ENCODE data around the gene SLC13A2.

The SLC13A2 gene

DNA sequence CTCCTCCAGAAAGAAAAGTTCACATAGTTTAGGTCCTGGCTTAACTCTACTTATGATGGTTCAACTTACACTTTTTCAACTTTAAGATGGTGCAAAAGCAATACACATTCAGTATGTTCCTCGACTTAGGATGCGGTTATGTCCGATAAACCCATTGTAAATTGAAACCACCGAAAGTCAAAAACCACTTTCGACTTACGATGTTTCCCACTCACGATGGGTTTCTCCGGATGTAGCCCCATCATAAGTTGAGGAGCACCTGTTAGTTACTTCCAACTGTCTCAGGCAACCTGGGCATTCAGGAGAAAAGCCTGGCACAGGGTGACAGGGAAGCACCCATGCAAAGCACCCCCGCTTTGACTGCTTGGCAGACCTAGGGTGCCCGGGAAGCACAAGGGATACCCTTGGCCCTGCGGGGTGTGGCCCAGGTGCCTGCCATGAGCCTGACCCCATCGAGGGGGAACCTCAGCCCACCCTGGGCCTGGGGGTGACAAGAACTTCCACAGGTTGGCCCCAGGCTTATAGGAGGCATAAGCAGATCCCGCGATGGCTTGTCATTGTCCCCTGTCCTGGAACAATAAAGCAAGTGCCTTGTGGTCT, 65.0 kb downstream of the SLC13A2 start:
- no peak for DNase-seq

DNA sequence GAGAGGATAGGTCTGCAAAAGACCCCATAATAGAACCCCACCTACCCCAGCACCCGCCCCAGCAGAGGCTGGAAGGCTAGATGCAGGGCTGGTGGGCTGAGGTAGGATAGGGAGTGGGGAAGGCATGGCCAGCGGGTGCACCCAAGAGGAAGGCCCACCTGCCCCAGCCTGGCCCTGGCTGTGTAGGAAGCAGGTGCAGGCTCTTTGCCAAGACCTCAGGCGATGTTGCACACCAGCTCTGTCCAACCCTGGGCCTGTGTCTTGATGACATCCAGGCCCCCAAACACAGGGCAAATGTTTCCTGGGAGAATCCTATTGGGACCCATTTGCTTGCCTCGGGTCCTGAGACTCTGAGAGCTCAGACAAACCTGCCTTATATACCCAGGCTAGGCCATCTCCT, 66.8 kb downstream of the SLC13A2 start:
- no peak for DNase-seq

GRCh38 chr17:28541439-28541838, 68.0 kb downstream of the SLC13A2 start:
- DNase-seq = no peak

- no peak for DNase-seq
Observed at GRCh38 chr17:28544402-28545140, 71.1 kb downstream of the SLC13A2 start.

- no peak for DNase-seq
Observed at GRCh38 chr17:28545141-28545503, 71.7 kb downstream of the SLC13A2 start.

DNA sequence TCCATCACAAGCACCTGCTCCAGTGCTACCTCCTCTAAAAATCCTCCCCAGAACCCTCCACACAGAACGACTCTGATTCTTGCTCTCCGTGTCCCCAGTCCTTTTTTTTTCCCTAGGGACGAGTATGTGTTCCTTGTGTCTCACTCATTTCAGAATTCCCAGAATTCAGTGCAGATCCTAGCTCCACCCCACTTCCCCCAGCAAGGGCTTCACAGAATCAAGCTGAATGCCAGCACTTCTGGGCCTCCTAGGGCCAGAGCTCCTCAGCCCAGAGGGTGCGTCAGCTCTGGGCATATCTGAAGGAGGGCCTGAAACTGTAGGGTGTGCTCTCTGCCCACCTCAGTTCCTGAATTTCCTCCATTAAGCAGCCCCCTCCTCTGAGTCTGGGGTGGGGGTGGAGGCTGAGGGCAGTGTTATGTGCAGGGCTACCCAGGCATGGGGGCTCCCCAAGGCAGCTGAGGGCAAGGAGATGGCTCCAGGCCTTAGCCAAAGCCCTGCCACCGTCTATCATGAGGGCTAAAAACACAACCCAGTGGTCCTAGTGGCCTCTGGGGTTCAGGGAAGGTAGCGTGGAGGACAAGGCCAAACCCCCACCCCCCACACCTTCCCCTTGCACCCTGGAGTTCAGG, 72.5 kb downstream of the SLC13A2 start:
- DNase-seq = no peak

DNA sequence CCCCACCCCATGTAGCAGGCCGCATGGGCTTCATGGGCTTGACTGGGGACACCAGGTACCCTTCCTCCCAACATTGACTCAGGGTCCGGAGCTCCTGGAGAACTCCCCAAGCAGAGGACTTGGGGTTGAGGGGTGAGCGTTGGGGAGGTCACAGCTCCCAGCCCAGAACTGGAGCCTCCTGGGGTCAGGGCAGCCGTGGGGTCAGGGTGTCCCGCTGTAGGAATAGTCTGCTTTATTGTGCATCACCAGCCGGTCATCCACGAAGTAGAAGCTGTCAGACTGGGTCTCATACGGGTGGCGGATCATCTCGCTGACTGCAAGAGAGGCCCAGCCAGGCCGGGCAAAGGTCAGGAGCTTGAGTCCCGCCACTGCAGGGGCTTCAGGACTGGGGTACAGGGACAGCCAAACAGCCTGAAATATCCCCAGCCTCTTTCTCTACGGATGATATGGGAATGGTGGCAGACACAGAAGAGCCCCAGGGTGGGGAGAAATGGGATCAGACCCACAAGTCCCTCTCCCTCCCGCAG, 73.7 kb downstream of the SLC13A2 start:
- no peak for DNase-seq

All from effector CD4-positive, alpha-beta T cell (primary cell).